Epidermal melanocyte (primary cell): ENCODE results near the gene BET1.

Experiments
- DNase-seq: peaks from one replicate; pipeline ENCODE4 v3.0.0; 2011; ENCODE audit warnings: low spot score; ENCODE audit not compliant: insufficient read length

Gene BET1

GRCh38 chr7:93958651-93959050, 45.5 kb downstream of the BET1 start:
- no peak for DNase-seq

- DNase-seq, result no peak
Observed at GRCh38 chr7:93958216-93958615, 45.9 kb downstream of the BET1 start.

- DNase-seq, result no peak
Observed at GRCh38 chr7:93957767-93958166, 46.4 kb downstream of the BET1 start.

DNA sequence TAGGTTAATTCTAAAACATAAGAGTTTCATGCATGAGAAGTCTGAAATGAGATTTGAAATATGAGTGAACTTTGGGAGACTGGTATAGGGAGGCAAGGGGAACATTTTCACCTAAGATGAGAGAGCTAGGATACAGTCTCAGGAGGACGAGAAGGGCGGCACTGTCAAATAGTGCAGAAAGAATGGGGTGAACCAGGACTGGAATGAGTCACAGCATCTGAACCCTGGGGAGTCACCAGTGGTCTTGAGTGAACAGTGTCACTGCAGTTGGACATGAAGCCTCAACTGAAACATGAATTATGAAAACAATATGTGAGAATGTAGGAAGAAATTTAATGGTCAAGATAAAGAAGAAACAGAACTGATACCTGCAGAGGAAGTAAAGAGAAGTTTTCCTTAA, 48.9 kb downstream of the BET1 start:
- DNase-seq, result no peak

- DNase-seq, result no peak
Observed at GRCh38 chr7:93949423-93949822, 54.7 kb downstream of the BET1 start.

DNA sequence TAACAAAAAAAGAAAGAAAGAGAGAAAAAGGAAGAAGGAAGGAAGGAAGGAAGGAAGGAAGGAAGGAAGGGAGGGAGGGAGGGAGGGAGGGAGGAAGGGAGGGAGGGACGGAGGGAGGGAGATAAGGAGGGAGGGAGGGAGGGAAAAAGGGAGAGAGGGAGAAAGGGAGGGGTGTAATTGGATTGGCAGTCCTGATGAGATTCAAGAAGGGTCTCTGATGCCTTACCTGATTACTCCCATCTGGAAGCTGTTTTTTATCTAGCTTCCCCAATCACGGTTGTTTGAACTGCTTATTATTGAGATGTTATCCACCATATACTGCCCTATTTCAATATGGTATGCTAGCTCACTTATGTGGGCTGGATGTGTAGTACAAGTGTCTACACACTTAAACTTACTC, 55.3 kb downstream of the BET1 start:
- DNase-seq, result no peak

- no peak for DNase-seq
Observed at GRCh38 chr7:93948106-93948505, 56.0 kb downstream of the BET1 start.

GRCh38 chr7:93945756-93946535, 58.2 kb downstream of the BET1 start:
- no peak for DNase-seq

DNA sequence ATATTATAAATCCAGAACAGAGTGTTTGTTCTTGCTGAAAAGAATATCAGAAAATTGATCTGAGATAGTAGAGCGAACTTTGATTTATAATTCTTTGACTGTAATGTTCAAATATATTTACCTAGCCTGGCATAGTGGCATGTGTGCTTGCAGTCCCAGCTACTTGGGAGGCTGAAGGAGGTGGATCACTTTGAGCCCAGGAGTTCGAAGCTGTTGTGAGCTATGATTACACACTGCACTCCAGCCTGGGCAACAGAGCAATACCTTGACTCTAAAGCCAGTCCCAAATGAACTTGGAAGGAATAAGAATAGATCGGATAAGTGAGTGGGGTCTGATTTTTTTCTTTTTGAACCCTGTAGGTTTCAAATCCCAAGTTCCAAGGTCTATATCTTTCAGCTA, 59.1 kb downstream of the BET1 start:
- DNase-seq, result no peak

GRCh38 chr7:93944673-93945072, 59.5 kb downstream of the BET1 start:
- no peak for DNase-seq

- DNase-seq, result no peak
Observed at GRCh38 chr7:93943816-93944540, 60.2 kb downstream of the BET1 start.
